GM10847 (cell line): ENCODE measurements around the gene ABCD2.

Experiments used
- POLR2A ChIP-seq: IDR thresholded peaks from 2 replicates; pipeline ENCODE4 v1.6.1; 2011; ENCODE audit not compliant: insufficient read length; ENCODE audit errors: extremely low read depth

The ABCD2 gene

DNA sequence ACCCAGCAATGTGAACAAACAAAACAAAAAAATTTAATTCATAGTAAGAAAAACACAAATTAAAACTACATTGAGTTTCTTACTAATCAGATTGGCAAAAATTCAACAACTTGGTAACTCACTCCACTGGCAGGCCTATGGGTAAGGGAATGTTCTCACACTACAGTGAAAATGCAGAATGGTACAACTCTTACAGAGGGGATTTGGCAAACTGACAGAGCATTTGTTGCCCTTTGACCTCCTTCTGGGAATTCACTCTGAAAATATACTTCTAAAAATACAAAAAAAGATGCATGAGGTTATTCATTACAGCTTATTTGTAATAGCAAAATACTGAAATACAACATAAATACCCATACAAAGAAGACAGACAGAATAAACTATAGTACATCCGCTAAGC is 32.8 kb downstream of the ABCD2 start:
- TF ChIP-seq POLR2A, result no peak

DNA sequence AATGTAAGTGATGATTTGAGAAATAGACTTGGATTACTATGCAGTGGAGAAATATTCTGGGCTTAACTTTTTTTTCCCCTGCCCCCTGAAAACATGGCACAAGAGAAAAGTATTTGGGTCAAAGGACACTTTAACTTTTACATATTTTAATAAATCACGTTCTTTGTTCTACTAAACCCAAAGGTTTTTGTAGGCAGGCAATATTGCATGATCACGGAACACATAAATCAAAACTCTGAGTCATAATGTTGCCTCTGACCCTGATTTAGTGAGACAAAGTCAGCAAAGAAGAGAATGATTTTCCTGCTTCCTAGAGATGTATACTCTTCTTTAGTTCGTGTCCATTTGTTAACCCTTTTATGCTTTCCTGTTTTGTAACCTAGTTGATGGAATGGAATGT is 38.0 kb downstream of the ABCD2 start:
- no peak for TF ChIP-seq POLR2A

DNA sequence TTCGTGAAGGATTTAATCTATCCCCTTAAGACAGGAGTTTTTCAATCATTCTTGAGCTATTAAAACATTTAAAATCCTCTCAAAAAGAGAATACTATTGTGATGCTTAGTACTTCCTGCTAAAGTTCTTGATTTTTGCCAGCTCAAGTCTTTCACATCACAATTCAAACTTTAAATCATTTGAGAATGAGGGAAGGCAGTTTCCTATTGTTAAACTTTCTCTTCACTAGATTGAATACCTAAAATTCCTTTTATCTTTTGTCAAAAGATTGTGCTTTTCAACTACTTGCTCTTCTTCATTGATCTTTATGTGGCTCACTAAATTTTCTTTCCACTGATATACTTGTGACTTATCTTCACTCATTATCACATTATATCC is 44.1 kb downstream of the ABCD2 start:
- no peak for TF ChIP-seq POLR2A

DNA sequence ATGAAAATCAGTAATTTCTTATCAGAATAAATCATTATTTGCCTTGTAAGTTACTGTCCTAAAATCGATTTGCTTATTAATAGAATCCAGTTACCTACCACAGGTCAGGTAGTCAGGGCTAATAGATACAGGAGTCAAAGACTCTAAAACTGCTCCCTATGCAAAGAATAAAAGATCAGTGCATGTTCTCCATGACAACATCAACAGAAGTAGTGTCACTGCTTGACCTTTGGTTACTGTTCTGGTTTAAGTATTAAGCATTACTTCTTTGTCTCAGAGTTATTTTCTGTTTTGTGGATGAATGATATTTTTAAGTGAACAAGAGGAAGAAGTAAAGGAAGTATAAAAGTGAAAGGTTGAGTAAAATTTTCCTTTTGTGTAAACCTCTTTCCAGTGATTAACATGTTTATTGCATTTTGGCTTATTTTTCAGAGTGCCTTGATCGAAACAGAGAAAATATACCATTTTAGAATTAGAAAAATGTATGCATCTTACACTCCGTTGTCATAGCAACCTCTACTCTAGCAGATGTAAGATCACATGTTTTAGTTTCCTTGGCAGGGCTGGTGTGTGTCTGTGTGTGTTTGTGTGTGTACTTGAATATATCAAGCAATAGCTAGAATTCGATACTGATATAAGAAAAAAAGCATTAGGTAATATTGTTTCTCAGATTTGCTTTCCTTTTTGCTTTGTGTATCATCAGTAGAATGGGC is 44.7 kb downstream of the ABCD2 start:
- no peak for TF ChIP-seq POLR2A

DNA sequence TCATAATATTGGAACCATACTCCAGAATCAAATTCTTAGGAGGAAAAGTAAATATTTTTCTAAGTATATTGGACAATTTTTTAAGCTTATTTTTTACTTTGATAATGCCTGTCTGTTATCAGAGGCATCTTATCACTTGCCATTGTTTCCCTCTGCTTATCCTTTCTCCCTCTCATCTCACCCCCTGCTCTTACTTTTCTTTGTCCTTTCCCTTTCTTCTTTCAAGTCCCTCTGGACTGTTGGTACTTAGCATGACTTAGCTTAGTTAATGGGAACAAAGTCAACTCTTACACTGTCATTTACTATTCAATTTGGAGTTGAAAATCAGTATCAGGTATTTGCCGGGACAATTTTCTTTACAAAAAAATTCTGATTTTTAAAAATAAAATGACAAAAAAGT is 45.2 kb downstream of the ABCD2 start:
- no peak for TF ChIP-seq POLR2A

DNA sequence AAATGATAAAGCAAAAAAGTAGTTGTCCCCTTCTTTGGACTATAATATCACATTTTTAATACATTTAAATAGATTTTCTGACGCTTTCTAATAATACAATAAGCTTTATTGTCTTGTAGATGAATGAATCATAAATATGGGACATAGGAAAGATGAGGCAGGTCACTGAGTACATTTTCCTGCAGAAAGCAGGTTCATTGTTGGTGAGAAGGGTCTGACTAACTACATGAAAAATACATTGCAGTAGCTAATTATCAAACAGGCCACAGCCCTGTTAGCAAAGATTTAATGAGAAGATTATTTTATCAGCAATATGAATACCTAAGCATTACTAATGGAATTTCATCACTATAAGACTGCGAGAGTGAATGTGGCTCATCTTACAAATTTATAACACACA is 45.6 kb downstream of the ABCD2 start:
- TF ChIP-seq POLR2A, result no peak

DNA sequence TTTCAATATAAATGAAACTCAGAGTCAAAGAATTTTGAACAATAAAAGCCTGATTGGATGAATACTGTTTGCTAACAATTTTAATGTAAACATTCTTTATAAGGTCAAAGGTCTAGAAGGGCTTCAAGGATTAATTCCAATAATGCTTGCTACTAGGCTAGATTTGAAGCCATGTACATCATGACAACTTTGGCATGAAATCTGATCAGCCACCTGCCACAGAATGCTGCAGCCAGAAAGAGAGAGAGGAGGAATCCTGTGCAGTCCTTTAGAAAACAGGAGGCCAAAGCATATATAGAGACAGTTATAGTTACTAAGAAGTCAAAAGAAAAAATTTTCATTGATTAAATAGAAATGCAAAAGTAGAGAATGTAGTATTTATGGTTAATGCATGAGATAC is 47.1 kb downstream of the ABCD2 start:
- no peak for TF ChIP-seq POLR2A

DNA sequence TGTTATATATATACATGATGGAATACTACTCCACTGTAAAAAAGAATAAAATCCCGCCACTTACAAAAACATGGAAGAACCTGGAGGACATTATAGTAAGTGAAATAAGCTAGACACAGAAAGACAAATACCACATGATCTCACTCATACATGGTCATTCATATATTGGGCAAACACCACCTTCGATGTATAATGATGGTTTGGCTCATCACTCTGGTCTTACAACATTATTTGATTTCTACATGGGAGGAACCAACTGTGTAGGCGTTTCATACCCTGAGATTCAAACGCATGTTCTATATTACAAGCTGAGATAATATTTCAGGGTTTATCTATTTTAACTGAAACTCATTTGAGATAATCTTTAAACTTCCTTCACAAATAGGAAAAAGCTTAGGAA is 48.3 kb downstream of the ABCD2 start:
- no peak for TF ChIP-seq POLR2A

DNA sequence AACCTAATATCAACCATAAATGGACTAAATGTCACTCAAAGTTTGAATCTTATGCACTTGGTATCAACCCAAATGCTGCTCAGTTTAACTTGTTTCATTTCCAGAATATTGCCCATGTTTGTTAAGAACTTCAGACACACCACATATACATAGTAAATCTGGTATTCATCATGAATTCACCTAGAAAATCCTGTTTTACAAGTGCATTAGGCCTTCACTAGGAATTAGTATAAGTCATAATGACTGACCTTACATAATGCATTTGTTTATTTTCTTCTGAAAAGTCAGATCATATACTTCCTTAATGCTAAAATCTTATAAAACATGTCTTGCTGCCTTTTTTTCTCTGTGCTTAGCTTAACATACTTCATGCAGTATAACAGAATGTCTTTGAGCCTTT is 66.1 kb downstream of the ABCD2 start:
- TF ChIP-seq POLR2A, result no peak

DNA sequence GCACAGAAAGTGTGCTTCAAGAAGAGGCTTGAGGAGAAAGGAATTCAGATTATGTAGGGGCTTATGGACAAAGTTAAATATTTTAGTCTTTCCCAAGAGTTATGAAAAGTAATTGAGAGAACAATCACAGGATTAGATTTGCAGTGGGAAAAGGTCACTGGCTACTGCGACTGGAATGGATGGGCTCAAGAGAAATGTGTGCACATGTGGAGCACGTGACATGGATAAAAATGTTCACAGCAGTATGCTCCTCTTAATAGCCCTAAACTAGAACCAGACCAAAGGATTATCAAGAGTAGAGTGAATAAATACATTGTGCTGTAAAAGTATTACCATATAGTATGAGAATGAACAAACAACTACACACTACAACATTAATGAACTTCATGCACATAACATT is 78.1 kb downstream of the ABCD2 start:
- no peak for TF ChIP-seq POLR2A

DNA sequence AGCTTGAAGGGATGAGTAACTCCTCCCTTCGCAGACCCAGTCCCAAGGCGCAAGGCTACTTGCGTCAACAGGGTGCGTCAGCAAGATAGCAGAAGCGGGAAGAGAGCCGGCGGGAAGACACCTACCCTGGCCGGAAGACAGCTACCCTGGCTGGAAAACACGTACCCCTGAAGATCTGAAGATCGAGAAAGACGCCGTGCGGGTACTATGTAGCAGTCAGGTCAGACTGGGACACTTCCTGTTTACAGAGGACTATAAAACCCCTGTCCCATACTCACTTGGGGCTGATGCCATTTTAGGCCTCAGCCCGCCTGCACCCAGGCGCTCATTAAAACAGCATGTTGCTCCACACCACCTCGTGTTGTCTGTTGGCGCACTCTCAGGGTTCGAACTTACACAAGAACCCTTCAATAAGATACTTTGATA is 80.9 kb downstream of the ABCD2 start:
- TF ChIP-seq POLR2A, result no peak

DNA sequence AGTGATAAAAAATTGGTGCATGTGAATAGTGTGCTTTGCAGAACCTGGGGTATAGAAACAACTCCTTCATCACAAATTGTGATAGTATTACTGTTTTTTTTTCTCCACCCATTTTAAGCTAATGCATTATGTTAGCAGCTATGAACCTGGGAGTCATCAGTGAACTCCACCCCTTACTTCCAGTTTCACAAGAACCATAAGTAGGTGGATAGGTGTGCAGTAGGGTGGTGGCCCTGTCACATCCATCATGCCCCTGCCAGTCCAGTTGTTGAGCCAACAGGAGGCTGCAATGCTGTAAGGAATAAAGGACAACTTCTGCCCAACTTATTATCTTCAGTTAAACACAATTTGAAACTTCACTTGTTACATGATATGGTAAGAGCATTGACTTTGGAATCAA is 85.7 kb downstream of the ABCD2 start:
- TF ChIP-seq POLR2A, result no peak

DNA sequence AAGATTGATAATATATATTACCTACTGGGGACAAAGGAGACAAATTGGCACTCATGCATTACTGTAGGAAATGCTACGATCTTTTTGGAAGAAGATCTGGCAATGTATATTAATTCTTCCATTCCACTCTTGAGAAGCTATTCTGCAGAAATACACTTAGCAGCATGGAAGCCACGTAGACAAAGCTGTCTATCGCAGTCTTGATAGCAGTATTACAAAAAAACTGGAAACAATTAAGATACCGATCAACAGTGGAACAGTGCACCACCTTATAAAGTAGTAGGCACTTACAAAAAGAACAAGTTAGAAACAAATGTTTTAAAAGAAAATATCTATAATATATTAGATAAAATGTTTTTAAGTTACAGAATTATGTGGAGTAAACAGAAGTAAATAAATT is 87.2 kb downstream of the ABCD2 start:
- no peak for TF ChIP-seq POLR2A

DNA sequence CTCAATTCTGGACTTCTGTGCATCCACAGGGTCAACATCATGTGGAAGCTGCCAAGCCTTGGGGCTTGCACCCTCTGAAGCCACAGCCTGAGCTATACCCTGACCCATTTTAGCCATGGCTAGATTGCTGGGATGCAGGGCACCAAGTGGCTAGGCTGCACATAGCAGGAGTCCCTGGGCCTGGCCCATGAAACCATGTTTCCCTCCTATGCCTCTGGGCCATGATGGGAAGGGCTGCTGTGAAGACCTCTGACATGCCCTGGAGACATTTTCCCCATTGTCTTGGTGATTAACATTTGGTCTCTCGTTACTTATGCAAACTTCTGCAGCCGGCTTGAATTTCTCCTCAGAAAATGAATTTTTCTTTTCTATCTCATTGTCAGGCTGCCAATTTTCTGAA is 92.6 kb downstream of the ABCD2 start:
- no peak for TF ChIP-seq POLR2A

DNA sequence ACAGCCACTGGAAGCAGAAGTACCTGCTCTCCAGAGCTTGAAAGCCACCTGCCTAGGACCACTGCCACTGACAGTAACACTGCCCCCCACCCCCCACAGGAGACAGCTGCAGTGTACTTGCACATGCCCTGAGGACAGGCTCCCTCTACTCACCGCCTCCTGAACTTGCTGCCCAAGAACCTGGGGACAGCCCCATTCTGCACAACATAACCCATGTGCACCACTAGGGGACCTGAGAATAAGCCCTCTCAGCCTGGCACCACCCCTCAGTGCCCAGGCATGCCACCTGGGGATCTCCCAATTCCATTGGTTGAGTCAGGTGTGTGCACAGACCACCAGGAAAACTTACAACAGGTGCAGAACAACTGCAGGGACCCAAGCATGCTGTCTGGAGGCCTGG is 109.6 kb downstream of the ABCD2 start:
- no peak for TF ChIP-seq POLR2A

DNA sequence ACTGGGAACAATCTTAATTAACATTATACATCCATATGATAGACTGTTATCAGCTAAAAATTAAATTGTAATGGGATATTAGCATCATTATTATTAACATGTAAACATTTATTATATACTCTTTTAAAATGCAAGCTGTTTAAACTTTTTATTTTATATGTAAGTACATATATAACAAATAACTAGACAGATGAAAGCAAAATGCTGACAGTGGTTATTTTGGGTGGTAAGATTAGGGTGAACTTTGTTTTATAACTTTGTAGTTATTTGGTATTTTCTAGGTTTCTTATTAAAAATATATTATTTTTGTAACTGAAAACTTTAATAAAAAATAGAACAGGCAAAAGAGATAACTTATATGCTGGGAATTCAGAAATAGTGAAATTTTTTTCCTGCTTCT is 114.0 kb downstream of the ABCD2 start:
- TF ChIP-seq POLR2A, result no peak

DNA sequence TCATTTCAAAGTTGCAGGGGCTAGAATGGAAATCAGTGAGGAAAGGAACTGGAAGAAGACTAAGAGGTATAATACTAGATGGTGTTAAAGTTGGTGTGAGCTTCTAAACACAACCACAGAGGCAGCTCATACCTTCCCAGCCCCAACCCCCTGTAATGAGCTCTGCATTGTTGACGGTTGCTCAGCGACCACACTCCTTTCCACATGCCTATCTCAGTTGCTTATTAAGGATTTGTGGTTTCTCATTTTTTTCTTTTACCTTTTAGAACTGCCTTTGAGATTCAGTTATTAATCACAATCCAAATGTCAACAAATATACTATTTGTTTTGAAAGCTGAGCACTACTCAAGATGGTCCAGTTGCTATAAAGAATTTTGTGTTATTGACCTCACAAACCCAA is 114.6 kb downstream of the ABCD2 start:
- no peak for TF ChIP-seq POLR2A
